ENCODE data around the gene GIGYF1.

GIGYF1 gene

GRCh38 chr7:100640517-100641440 is 53.3 kb downstream of the GIGYF1 start:
- no peak for TF ChIP-seq ZNF8 (CRISPR knock-in tag; IDR thresholded peaks at IDR 0.05)
- no peak for TF ChIP-seq ARNTL (CRISPR knock-in tag; IDR thresholded peaks at IDR 0.05; ENCODE audit: borderline replicate concordance, low read depth)
- TF ChIP-seq CSRNP3 (CRISPR knock-in tag; IDR thresholded peaks at IDR 0.05), result no peak
- no peak for TF ChIP-seq ZNF70 (CRISPR knock-in tag; IDR thresholded peaks at IDR 0.05)
- TF ChIP-seq ZFP3 (CRISPR knock-in tag; IDR thresholded peaks at IDR 0.05), result no peak
- TF ChIP-seq OSR1 (CRISPR knock-in tag; IDR thresholded peaks at IDR 0.05), result no peak
- TF ChIP-seq PATZ1 (CRISPR knock-in tag; IDR thresholded peaks at IDR 0.05; ENCODE audit: borderline replicate concordance), result no peak
- TF ChIP-seq RARB (CRISPR knock-in tag; IDR thresholded peaks at IDR 0.05), result no peak
- TF ChIP-seq ZC3H10 (CRISPR knock-in tag; IDR thresholded peaks at IDR 0.05), result no peak
- no peak for TF ChIP-seq PPARA (CRISPR knock-in tag; IDR thresholded peaks at IDR 0.05; ENCODE audit: borderline replicate concordance)
- TF ChIP-seq POU6F1 (CRISPR knock-in tag; IDR thresholded peaks at IDR 0.05; ENCODE audit: borderline replicate concordance, low read depth), result no peak
- TF ChIP-seq TSHZ2 (CRISPR knock-in tag; IDR thresholded peaks at IDR 0.05), result no peak
- TF ChIP-seq TCF4 (CRISPR knock-in tag; IDR thresholded peaks at IDR 0.05; ENCODE audit: borderline replicate concordance), result no peak
- ATAC-seq, result no peak

GRCh38 chr7:100639995-100640516 is 54.0 kb downstream of the GIGYF1 start:
- ATAC-seq, result no peak
- no peak for TF ChIP-seq TSHZ2 (CRISPR knock-in tag; IDR thresholded peaks at IDR 0.05)
- no peak for TF ChIP-seq ZNF8 (CRISPR knock-in tag; IDR thresholded peaks at IDR 0.05)
- no peak for TF ChIP-seq ZC3H10 (CRISPR knock-in tag; IDR thresholded peaks at IDR 0.05)
- no peak for TF ChIP-seq ARNTL (CRISPR knock-in tag; IDR thresholded peaks at IDR 0.05; ENCODE audit: borderline replicate concordance, low read depth)
- no peak for TF ChIP-seq TCF4 (CRISPR knock-in tag; IDR thresholded peaks at IDR 0.05; ENCODE audit: borderline replicate concordance)
- no peak for TF ChIP-seq ZFP3 (CRISPR knock-in tag; IDR thresholded peaks at IDR 0.05)
- no peak for TF ChIP-seq CREB5 (CRISPR knock-in tag; IDR thresholded peaks at IDR 0.05; ENCODE audit: low read depth)
- no peak for TF ChIP-seq RARB (CRISPR knock-in tag; IDR thresholded peaks at IDR 0.05)
- TF ChIP-seq ZNF70 (CRISPR knock-in tag; IDR thresholded peaks at IDR 0.05), result no peak
- TF ChIP-seq ZNF565 (CRISPR knock-in tag; conservative IDR thresholded peaks at IDR 0.05; ENCODE audit: low read depth), result no peak
- TF ChIP-seq BACH2 (CRISPR knock-in tag; IDR thresholded peaks at IDR 0.05; ENCODE audit: borderline replicate concordance), result no peak
- no peak for TF ChIP-seq ZFP30 (CRISPR knock-in tag; IDR thresholded peaks at IDR 0.05)
- TF ChIP-seq CSRNP3 (CRISPR knock-in tag; IDR thresholded peaks at IDR 0.05), result no peak
- TF ChIP-seq SNAI2 (CRISPR knock-in tag; IDR thresholded peaks at IDR 0.05), result no peak
- no peak for TF ChIP-seq PATZ1 (CRISPR knock-in tag; IDR thresholded peaks at IDR 0.05; ENCODE audit: borderline replicate concordance)

All from SK-N-SH treated with all-trans-retinoic acid at 6 μM for 48 hours (cell line).